Upper lobe of right lung (tissue), 1 donor: ENCODE results near the gene ART5. TPM values are rescaled to one million over a fixed set of nuclear protein-coding genes. Genes with fewer than 3 reads are reported as not detected.
"Not testable (repeated sequence)": the region's sequence is repeated elsewhere in the genome, so short reads cannot be mapped to it uniquely, and the experiment has no call there.

ENCODE experiments used
- ATAC-seq: fragments of 200-7000 bp; cut with Tn5 transposase; one replicate; pipeline ENCODE4 v1.9.1; 2020; ENCODE audit warnings: mild to moderate bottlenecking, moderate library complexity
- DNase-seq: peaks from one replicate; pipeline ENCODE4 v3.0.0-alpha.2; 2020
- H3K27ac ChIP-seq: fragments of 200-600 bp; one replicate; pipeline ENCODE4 v1.8.0; 2022
- H3K27me3 ChIP-seq: fragments of 200-600 bp; one replicate; pipeline ENCODE4 v1.8.0; 2022; ENCODE audit warnings: mild to moderate bottlenecking
- H3K36me3 ChIP-seq: fragments of 200-600 bp; one replicate; pipeline ENCODE4 v1.8.0; 2022
- H3K4me1 ChIP-seq: fragments of 200-600 bp; one replicate; pipeline ENCODE4 v1.8.0; 2022
- H3K4me3 ChIP-seq: fragments of 200-600 bp; one replicate; pipeline ENCODE4 v1.8.0; 2022; ENCODE audit warnings: mild to moderate bottlenecking
- H3K9me3 ChIP-seq: fragments of 200-600 bp; one replicate; pipeline ENCODE4 v1.8.0; 2022
- CTCF ChIP-seq: fragments of 200-600 bp; IDR thresholded peaks from one replicate; pipeline ENCODE4 v1.8.0; 2022; ENCODE audit warnings: antibody characterized with exemption
- intact Hi-C: fragments of 100-400 bp; cut with DNase I; formaldehyde crosslinking; loops from one replicate; pipeline ENCODE4 v1.11.0; 2022
- total RNA-seq: library from RNA; stranded (reverse); fragmentation: NEBNext Ultra II Directional; extraction: Animal tissue kit (Norgen Biotek cat#: 25700); gene quantifications from one replicate; pipeline ENCODE4 v1.2.1, GENCODE V29; 2021
- donor health status: DM: no; HTN: yes; CAD: no; lungs with severe emphysema.

ART5 gene
- total RNA-seq, 1 donor from 2014 or later = 1.2 TPM

- Histone ChIP-seq H3K4me3 (no peak overlapping the region), H3K4me1 (peaks cover 4% of the 10 kb centered on the region), H3K27ac (no peak overlapping the region), H3K9me3 (no peaks in the 10 kb centered on the region), H3K27me3 (no peaks in the 10 kb centered on the region), H3K36me3 (no peaks in the 10 kb centered on the region)
- DNase-seq (no peak), ATAC-seq (peak; percentile 70)
- intact Hi-C loops = no loop called here
- peak; percentile 91 for TF ChIP-seq CTCF
Measured at GRCh38 chr11:3609416-3610265, 32.2 kb downstream of the ART5 start.

- no peaks in the 10 kb centered on the region for H3K4me1 ChIP-seq
- no peaks in the 10 kb centered on the region for H3K27me3 ChIP-seq
- H3K36me3 ChIP-seq = no peaks in the 10 kb centered on the region
- no peaks in the 10 kb centered on the region for H3K9me3 ChIP-seq
- intact Hi-C loops = no loop called here
- ATAC-seq = peak; percentile 17
- no peak for TF ChIP-seq CTCF
- H3K27ac ChIP-seq = no peak overlapping the region
- no peak for DNase-seq
- H3K4me3 ChIP-seq = no peak overlapping the region
Measured at GRCh38 chr11:3605771-3606203, 36.0 kb downstream of the ART5 start.

- intact Hi-C loops = no loop called here
- no peak overlapping the region for H3K27ac ChIP-seq
- no peak for TF ChIP-seq CTCF
- DNase-seq = no peak
- no peaks in the 10 kb centered on the region for H3K4me1 ChIP-seq
- no peaks in the 10 kb centered on the region for H3K36me3 ChIP-seq
- H3K27me3 ChIP-seq = no peaks in the 10 kb centered on the region
- H3K4me3 ChIP-seq = no peak overlapping the region
- ATAC-seq = no peak
- no peaks in the 10 kb centered on the region for H3K9me3 ChIP-seq
Measured at GRCh38 chr11:3605283-3605662, 36.5 kb downstream of the ART5 start.

- no peaks in the 10 kb centered on the region for H3K36me3 ChIP-seq
- no peak for TF ChIP-seq CTCF
- no peaks in the 10 kb centered on the region for H3K9me3 ChIP-seq
- intact Hi-C loops = no loop called here
- ATAC-seq = no peak
- DNase-seq = no peak
- H3K27ac ChIP-seq = no peak overlapping the region
- no peaks in the 10 kb centered on the region for H3K27me3 ChIP-seq
- H3K4me3 ChIP-seq = no peak overlapping the region
- H3K4me1 ChIP-seq = no peaks in the 10 kb centered on the region
Measured at GRCh38 chr11:3604167-3604566, 37.6 kb downstream of the ART5 start.

- H3K4me1 ChIP-seq, H3K9me3 ChIP-seq, H3K27ac ChIP-seq, ATAC-seq, intact Hi-C loops, DNase-seq, H3K36me3 ChIP-seq, H3K27me3 ChIP-seq, H3K4me3 ChIP-seq: not testable (repeated sequence)
Measured at GRCh38 chr11:3600201-3600600, 41.6 kb downstream of the ART5 start.

GRCh38 chr11:3597743-3598142, 44.0 kb downstream of the ART5 start:
- intact Hi-C loops, H3K4me1 ChIP-seq, H3K27ac ChIP-seq, DNase-seq, H3K27me3 ChIP-seq, H3K4me3 ChIP-seq, H3K9me3 ChIP-seq, H3K36me3 ChIP-seq, ATAC-seq: not testable (repeated sequence)

- intact Hi-C loops, H3K36me3 ChIP-seq, H3K4me1 ChIP-seq, H3K9me3 ChIP-seq, H3K27me3 ChIP-seq, ATAC-seq, H3K27ac ChIP-seq, DNase-seq, H3K4me3 ChIP-seq: not testable (repeated sequence)
Measured at GRCh38 chr11:3591326-3591725, 50.5 kb downstream of the ART5 start.

- intact Hi-C loops, H3K27me3 ChIP-seq, H3K4me3 ChIP-seq: not testable (repeated sequence)
Measured at GRCh38 chr11:3590193-3590592, 51.6 kb downstream of the ART5 start.

GRCh38 chr11:3588776-3589175, 53.0 kb downstream of the ART5 start:
- H3K4me3 ChIP-seq, H3K27ac ChIP-seq, H3K9me3 ChIP-seq, H3K4me1 ChIP-seq, ATAC-seq, H3K36me3 ChIP-seq, H3K27me3 ChIP-seq, intact Hi-C loops: not testable (repeated sequence)
- DNase-seq = peak; percentile 74

More at GRCh38 chr11:3590193-3590592, 51.6 kb downstream of the ART5 start:
- DNase-seq, H3K4me1 ChIP-seq, ATAC-seq, H3K27ac ChIP-seq, H3K9me3 ChIP-seq, H3K36me3 ChIP-seq: not testable (repeated sequence)
